NCI-H2029 (cell line): ENCODE data around the gene RGL4.
"Not testable (repeated sequence)": the region's sequence is repeated elsewhere in the genome, so short reads cannot be mapped to it uniquely, and the experiment has no call there.

Experiments used
- DNase-seq: peaks from one replicate; lab custom pipeline; 2025; lab: John Stamatoyannopoulos, UW

RGL4 gene

GRCh38 chr22:23690713-23691112 is at the start of gene RGL4:
Gene RGL4 (plus strand): TSS chr22:23691013. CDS start chr22:23692031, 1,018 bp downstream.
- DNase-seq: no peak

- DNase-seq: not testable (repeated sequence)
Observed at GRCh38 chr22:23646526-23646925, 44.3 kb upstream of the RGL4 start.

GRCh38 chr22:23649071-23649501 is 41.7 kb upstream of the RGL4 start:
- no peak for DNase-seq

- no peak for DNase-seq
Observed at GRCh38 chr22:23651676-23652075, 39.1 kb upstream of the RGL4 start.

GRCh38 chr22:23652286-23652685 is 38.5 kb upstream of the RGL4 start:
- no peak for DNase-seq

GRCh38 chr22:23652711-23653110 is 38.1 kb upstream of the RGL4 start:
- DNase-seq: no peak

GRCh38 chr22:23655891-23656475 is 34.8 kb upstream of the RGL4 start:
- DNase-seq: no peak

GRCh38 chr22:23657727-23658126 is 33.1 kb upstream of the RGL4 start:
- no peak for DNase-seq

- DNase-seq: not testable (repeated sequence)
Observed at GRCh38 chr22:23660381-23660780, 30.4 kb upstream of the RGL4 start.

- no peak for DNase-seq
Observed at GRCh38 chr22:23670378-23671295, 20.2 kb upstream of the RGL4 start.

GRCh38 chr22:23671387-23671786 is 19.4 kb upstream of the RGL4 start:
- DNase-seq: not testable (repeated sequence)

GRCh38 chr22:23672307-23673049 is 18.3 kb upstream of the RGL4 start:
- not testable (repeated sequence) for DNase-seq

GRCh38 chr22:23673050-23673620 is 17.7 kb upstream of the RGL4 start:
- DNase-seq: no peak

GRCh38 chr22:23673826-23674690 is 16.8 kb upstream of the RGL4 start:
- no peak for DNase-seq

- DNase-seq: not testable (repeated sequence)
Observed at GRCh38 chr22:23674886-23675501, 15.8 kb upstream of the RGL4 start.

GRCh38 chr22:23675502-23676415 is 15.1 kb upstream of the RGL4 start:
- DNase-seq: no peak

- not testable (repeated sequence) for DNase-seq
Observed at GRCh38 chr22:23676841-23677700, 13.7 kb upstream of the RGL4 start.

- DNase-seq: no peak
Observed at GRCh38 chr22:23677701-23677995, 13.2 kb upstream of the RGL4 start.

- no peak for DNase-seq
Observed at GRCh38 chr22:23678133-23678532, 12.7 kb upstream of the RGL4 start.
